ENCODE measurements around the gene AKNAD1. TPM values are rescaled to one million over a fixed set of nuclear protein-coding genes. Genes with fewer than 3 reads are reported as not detected.

Gene AKNAD1
- total and polyA plus RNA-seq, 2 of the 13 experiments (the other 11 are each of a cell fraction or from before 2014, with no cell fraction given) = not detected

- Histone ChIP-seq H3K27ac (ENCODE audit: extremely low read length, insufficient read depth, low read length) (no peak overlapping the region), H2AFZ (ENCODE audit: low read length) (no peak overlapping the region), H3K4me1 (ENCODE audit: insufficient read depth, low read length) (no peaks in the 10 kb centered on the region), H3K9me3 (ENCODE audit: low read length) (no peaks in the 10 kb centered on the region), H3K27me3 (ENCODE audit: control insufficient read depth in 1 of 2, insufficient read depth in 2 of 2, low read length in 2 of 2) (peaks cover 0 to 18% of the 10 kb centered on the region in 2 experiments; a peak in 3 of 5 replicates), H3K36me3 (replicated peaks in 1 of 2; ENCODE audit: control insufficient read depth in 1 of 2, insufficient read depth in 2 of 2, low read length in 2 of 2) (no peaks in the 10 kb centered on the region), H3K4me2 (ENCODE audit: low read depth, low read length) (no peak overlapping the region), H3K9ac (ENCODE audit: insufficient read depth, low read depth, low read length) (no peak overlapping the region), H3K79me2 (ENCODE audit: insufficient read depth, low read length) (no peaks in the 10 kb centered on the region), H4K20me1 (ENCODE audit: insufficient read depth, low read length) (no peaks in the 10 kb centered on the region), H3K4me3 (replicated peaks in 1 of 3; ENCODE audit: insufficient read depth in 1 of 3, low read depth in 2 of 3, low read length in 3 of 3) (no peak overlapping the region)
- CTCF ChIA-PET (ENCODE audit: low intra/inter-chr PET ratio, low total read pairs) = no interaction called here
- WGBS (ENCODE audit: low lambda C conversion rate) = 14% methylated on average over 7 of the region's 7 CpGs
- no TSS peak for BruUV-seq (replicated peaks)
- in situ Hi-C loops (cut with HindIII; ENCODE audit: extremely low pct_ligation_motif_present, low pct_unique_long_range_greater_than_20kb) = no loop called here
- FAIRE-seq (no peak), ATAC-seq (no peak), DNase-seq (ENCODE audit: low spot score) (no peak)
- POLR2A ChIA-PET = no interaction called here
- intact Hi-C loops (cut with micrococcal nuclease; ENCODE audit: unreplicated experiment) = no loop called here
- TF ChIP-seq IKZF4 (CRISPR knock-in tag; IDR thresholded peaks at IDR 0.05; ENCODE audit: borderline replicate concordance, low read depth, not compliant biosample characterization) (no peak), TBL1XR1 (IDR thresholded peaks at IDR 0.05; ENCODE audit: borderline replicate concordance, low read length, partially characterized antibody) (no peak), ARNT2 (CRISPR knock-in tag; IDR thresholded peaks at IDR 0.05; ENCODE audit: low read depth) (no peak), FOSL1 (CRISPR knock-in tag; IDR thresholded peaks at IDR 0.05; ENCODE audit: borderline replicate concordance) (no peak), ZNF687 (CRISPR knock-in tag; IDR thresholded peaks at IDR 0.05) (no peak), KDM2A (CRISPR knock-in tag; IDR thresholded peaks at IDR 0.05; ENCODE audit: borderline replicate concordance, low read depth) (no peak), RFXAP (CRISPR knock-in tag; IDR thresholded peaks at IDR 0.05; ENCODE audit: borderline replicate concordance) (no peak), MYPOP (CRISPR knock-in tag; IDR thresholded peaks at IDR 0.05) (no peak), TRAFD1 (CRISPR knock-in tag; IDR thresholded peaks at IDR 0.05; ENCODE audit: borderline replicate concordance) (no peak), ZNF383 (CRISPR knock-in tag; IDR thresholded peaks at IDR 0.05; ENCODE audit: borderline replicate concordance) (no peak), ZFP37 (CRISPR knock-in tag; IDR thresholded peaks at IDR 0.05; ENCODE audit: borderline replicate concordance) (no peak), SIN3A (IDR thresholded peaks at IDR 0.05; ENCODE audit: borderline replicate concordance, low read depth, low read length) (no peak), DR1 (CRISPR knock-in tag; IDR thresholded peaks at IDR 0.05) (no peak), JARID2 (CRISPR knock-in tag; IDR thresholded peaks at IDR 0.05; ENCODE audit: insufficient replicate concordance) (no peak), FOXK2 (IDR thresholded peaks at IDR 0.05) (no peak), ATF3 (CRISPR knock-in tag; IDR thresholded peaks at IDR 0.05) (no peak), PLRG1 (conservative IDR thresholded peaks at IDR 0.05) (no peak), MEF2D (CRISPR knock-in tag; IDR thresholded peaks at IDR 0.05) (no peak)
These were observed 4.5 kb downstream of the AKNAD1 start for GRCh38 chr1:108852221-108852975.
